GM12891 (cell line): ENCODE data around the gene CABP2.

Source experiments
- PAX5 ChIP-seq: IDR thresholded peaks from 2 replicates; pipeline ENCODE4 v1.6.1; 2011; ENCODE audit warnings: low read length, moderate library complexity, mild to moderate bottlenecking; ENCODE audit not compliant: insufficient read depth, severe bottlenecking
- POLR2A ChIP-seq: IDR thresholded peaks from 2 replicates; pipeline ENCODE4 v1.6.1; 2011; ENCODE audit warnings: low read depth, low read length, control low read depth
- POLR2AphosphoS5 ChIP-seq: IDR thresholded peaks from 2 replicates; pipeline ENCODE4 v1.6.1; 2011; ENCODE audit warnings: low read depth, low read length, control low read depth
- POU2F2 ChIP-seq: IDR thresholded peaks from 2 replicates; pipeline ENCODE4 v1.6.1; 2011; ENCODE audit warnings: low read depth, mild to moderate bottlenecking, control low read depth, low read length, moderate library complexity
- SPI1 ChIP-seq: IDR thresholded peaks from 2 replicates; pipeline ENCODE4 v1.6.1; 2011; ENCODE audit warnings: low read depth, low read length, control low read depth
- TAF1 ChIP-seq: IDR thresholded peaks from 2 replicates; pipeline ENCODE4 v1.6.1; 2011; ENCODE audit warnings: low read depth, low read length, control low read depth

GRCh38 chr11:67525275-67525976 is 2.2 kb upstream of the CABP2 start:
- TF ChIP-seq POLR2AphosphoS5, result no peak
- no peak for TF ChIP-seq POLR2A
- TF ChIP-seq TAF1, result no peak
- no peak for TF ChIP-seq SPI1
- no peak for TF ChIP-seq POU2F2
- no peak for TF ChIP-seq PAX5
